22Rv1 (cell line): ENCODE measurements around the gene TBC1D1.

Source experiments
- ZFX ChIP-seq: fragments of 450-650 bp; IDR thresholded peaks from 2 replicates; pipeline ENCODE4 v1.6.1; 2017; ENCODE audit warnings: antibody characterized with exemption, borderline replicate concordance
- TF ChIP-seq, protein P1 (sequence below): fragments of 450-650 bp; IDR thresholded peaks from 2 replicates; pipeline ENCODE4 v1.5.1; 2017; ENCODE audit warnings: mild to moderate bottlenecking

DNA sequence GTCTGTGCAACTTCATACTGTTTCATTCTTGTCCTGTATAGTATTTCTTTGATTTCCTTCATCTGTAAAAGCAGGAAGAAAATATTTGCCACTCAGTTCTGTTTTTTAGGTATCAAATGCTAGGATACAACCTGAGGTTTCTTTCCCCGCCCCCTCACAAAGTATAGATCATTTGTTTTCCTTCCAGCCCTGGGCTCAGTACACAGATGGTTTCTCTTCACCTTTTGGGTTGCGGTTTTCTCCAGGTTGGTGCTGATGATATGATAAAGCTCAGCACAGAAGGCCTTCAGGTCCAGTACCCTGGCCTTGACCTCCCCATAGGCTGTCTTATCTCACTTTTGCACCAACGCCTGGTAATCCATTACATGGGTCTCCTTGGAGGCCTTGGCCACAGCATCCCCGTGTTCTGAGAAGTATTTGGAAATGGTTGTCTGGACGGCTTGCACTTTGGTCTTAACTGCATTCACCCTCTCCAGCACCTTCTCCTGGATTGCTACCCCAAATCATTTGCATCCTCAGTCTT, 104.5 kb downstream of the TBC1D1 start:
- TF ChIP-seq, protein P1, sequence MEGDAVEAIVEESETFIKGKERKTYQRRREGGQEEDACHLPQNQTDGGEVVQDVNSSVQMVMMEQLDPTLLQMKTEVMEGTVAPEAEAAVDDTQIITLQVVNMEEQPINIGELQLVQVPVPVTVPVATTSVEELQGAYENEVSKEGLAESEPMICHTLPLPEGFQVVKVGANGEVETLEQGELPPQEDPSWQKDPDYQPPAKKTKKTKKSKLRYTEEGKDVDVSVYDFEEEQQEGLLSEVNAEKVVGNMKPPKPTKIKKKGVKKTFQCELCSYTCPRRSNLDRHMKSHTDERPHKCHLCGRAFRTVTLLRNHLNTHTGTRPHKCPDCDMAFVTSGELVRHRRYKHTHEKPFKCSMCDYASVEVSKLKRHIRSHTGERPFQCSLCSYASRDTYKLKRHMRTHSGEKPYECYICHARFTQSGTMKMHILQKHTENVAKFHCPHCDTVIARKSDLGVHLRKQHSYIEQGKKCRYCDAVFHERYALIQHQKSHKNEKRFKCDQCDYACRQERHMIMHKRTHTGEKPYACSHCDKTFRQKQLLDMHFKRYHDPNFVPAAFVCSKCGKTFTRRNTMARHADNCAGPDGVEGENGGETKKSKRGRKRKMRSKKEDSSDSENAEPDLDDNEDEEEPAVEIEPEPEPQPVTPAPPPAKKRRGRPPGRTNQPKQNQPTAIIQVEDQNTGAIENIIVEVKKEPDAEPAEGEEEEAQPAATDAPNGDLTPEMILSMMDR = no peak
- no peak for TF ChIP-seq ZFX
